A549 (cell line): ENCODE data around the gene EME2.

Experiments used
- CEBPB ChIP-seq, 2 experiments: fragments of >200 bp in 1 of 2; sonication (Bioruptor Twin) in 1 of 2; formaldehyde crosslinking in 1 of 2; IDR thresholded peaks; 2 replicates each; pipeline ENCODE4 v1.6.1; 2012 to 2016
- EP300 ChIP-seq, 2 experiments: fragments of >200 bp; sonication (Bioruptor Twin); formaldehyde crosslinking; IDR thresholded peaks; 2 replicates in 1 of 2; 3 replicates in 1 of 2; pipeline ENCODE4 v1.6.1; 2016 to 2017
- MAFK ChIP-seq: fragments of 450-650 bp; IDR thresholded peaks from 2 replicates; pipeline ENCODE4 v1.6.1; 2014; ENCODE audit not compliant: partially characterized antibody
- POLR2A ChIP-seq: IDR thresholded peaks from 2 replicates; pipeline ENCODE4 v1.6.1; 2012; ENCODE audit warnings: mild to moderate bottlenecking, low read length
- RNF2 ChIP-seq: fragments of 200-600 bp; sonication (generic); IDR thresholded peaks from 2 replicates; pipeline ENCODE4 v1.6.1; 2016; ENCODE audit warnings: low read depth, mild to moderate bottlenecking, antibody characterized with exemption, moderate library complexity, borderline replicate concordance
- TF ChIP-seq, protein P1 (sequence below): fragments of >200 bp; sonication (Bioruptor Twin); formaldehyde crosslinking; IDR thresholded peaks from 3 replicates; pipeline ENCODE4 v1.5.1; 2016

DNA sequence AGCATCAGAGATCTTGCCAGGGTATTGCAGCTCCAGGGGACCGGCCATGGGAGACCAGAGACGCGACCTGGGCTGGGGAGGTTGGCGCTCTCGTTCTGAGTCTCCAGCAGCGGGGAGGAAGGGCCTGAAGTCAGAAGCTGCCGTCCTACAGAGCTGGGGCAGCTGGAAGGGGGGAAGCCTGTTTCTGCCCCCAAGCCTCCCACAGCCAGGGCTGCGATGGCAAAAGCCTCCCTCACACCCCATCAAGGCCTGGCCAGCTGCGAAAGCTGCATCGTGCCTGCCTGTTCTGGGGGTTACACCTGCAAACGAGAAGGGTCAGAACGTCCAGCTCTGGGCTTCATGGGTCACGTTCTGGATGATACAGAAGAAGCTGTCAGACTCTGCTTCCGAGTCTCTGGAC lies 40.5 kb upstream of the EME2 start:
- TF ChIP-seq, protein P1, sequence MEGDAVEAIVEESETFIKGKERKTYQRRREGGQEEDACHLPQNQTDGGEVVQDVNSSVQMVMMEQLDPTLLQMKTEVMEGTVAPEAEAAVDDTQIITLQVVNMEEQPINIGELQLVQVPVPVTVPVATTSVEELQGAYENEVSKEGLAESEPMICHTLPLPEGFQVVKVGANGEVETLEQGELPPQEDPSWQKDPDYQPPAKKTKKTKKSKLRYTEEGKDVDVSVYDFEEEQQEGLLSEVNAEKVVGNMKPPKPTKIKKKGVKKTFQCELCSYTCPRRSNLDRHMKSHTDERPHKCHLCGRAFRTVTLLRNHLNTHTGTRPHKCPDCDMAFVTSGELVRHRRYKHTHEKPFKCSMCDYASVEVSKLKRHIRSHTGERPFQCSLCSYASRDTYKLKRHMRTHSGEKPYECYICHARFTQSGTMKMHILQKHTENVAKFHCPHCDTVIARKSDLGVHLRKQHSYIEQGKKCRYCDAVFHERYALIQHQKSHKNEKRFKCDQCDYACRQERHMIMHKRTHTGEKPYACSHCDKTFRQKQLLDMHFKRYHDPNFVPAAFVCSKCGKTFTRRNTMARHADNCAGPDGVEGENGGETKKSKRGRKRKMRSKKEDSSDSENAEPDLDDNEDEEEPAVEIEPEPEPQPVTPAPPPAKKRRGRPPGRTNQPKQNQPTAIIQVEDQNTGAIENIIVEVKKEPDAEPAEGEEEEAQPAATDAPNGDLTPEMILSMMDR = no peak
- TF ChIP-seq MAFK (no peak), CEBPB (IDR thresholded peaks at IDR 0.05) (no peak), RNF2 (no peak), POLR2A (no peak), EP300 (IDR thresholded peaks at IDR 0.05) (no peak)
